Astrocyte (in vitro differentiated cells and primary cell): ENCODE data around the gene POU2F3. TPM values are rescaled to one million over a fixed set of nuclear protein-coding genes. Genes with fewer than 3 reads are reported as not detected.

Experiments
- DNase-seq: peaks from one replicate; pipeline ENCODE4 v3.0.0-alpha.2; 2010; ENCODE audit warnings: low read depth
- FAIRE-seq: peaks from 2 replicates; lab custom pipeline; 2011; peaks lifted over from hg19 to GRCh38; lab: Jason Lieb, UNC
- H2AFZ ChIP-seq: 2 replicates; pipeline ENCODE4 v1.6.0; 2012; ENCODE audit warnings: low read depth, low read length, inconsistent platforms
- H3K27ac ChIP-seq: 2 replicates; pipeline ENCODE4 v1.5.1; 2011; ENCODE audit warnings: low read depth, low read length, inconsistent platforms
- H3K27me3 ChIP-seq: 2 replicates; pipeline ENCODE4 v1.6.0; 2011; ENCODE audit warnings: low read length, inconsistent platforms; ENCODE audit not compliant: insufficient read depth
- H3K36me3 ChIP-seq: 2 replicates; pipeline ENCODE4 v1.5.1; 2011; ENCODE audit warnings: low read length, inconsistent platforms; ENCODE audit not compliant: insufficient read depth
- H3K4me1 ChIP-seq: 2 replicates; pipeline ENCODE4 v1.5.1; 2011; ENCODE audit warnings: low read length, inconsistent platforms; ENCODE audit not compliant: insufficient read depth
- H3K4me2 ChIP-seq: 2 replicates; pipeline ENCODE4 v1.6.0; 2012; ENCODE audit warnings: low read length, inconsistent platforms
- H3K4me3 ChIP-seq: 2 replicates; pipeline ENCODE4 v1.5.1; 2011; ENCODE audit warnings: low read depth, mild to moderate bottlenecking, low read length, inconsistent platforms; ENCODE audit not compliant: insufficient read depth
- H3K79me2 ChIP-seq: 2 replicates; pipeline ENCODE4 v1.6.0; 2012; ENCODE audit warnings: mild to moderate bottlenecking, low read length, inconsistent platforms; ENCODE audit not compliant: insufficient read depth
- H3K9ac ChIP-seq: 2 replicates; pipeline ENCODE4 v1.6.0; 2012; ENCODE audit warnings: mild to moderate bottlenecking, low read length, inconsistent platforms
- H3K9me3 ChIP-seq: 2 replicates; pipeline ENCODE4 v1.5.1; 2012; ENCODE audit warnings: low read depth, mild to moderate bottlenecking, low read length, inconsistent platforms; ENCODE audit not compliant: insufficient read depth
- H4K20me1 ChIP-seq: 2 replicates; pipeline ENCODE4 v1.6.0; 2012; ENCODE audit warnings: low read length, inconsistent platforms; ENCODE audit not compliant: insufficient read depth
- H3K27ac Mint-ChIP-seq: one replicate; pipeline ENCODE4 v1.8.0; 2021; ENCODE audit warnings: mild to moderate bottlenecking, mixed read lengths; ENCODE audit not compliant: unreplicated experiment
- H3K27me3 Mint-ChIP-seq: one replicate; pipeline ENCODE4 v1.8.0; 2021; ENCODE audit warnings: low read depth, mixed read lengths; ENCODE audit not compliant: unreplicated experiment
- H3K36me3 Mint-ChIP-seq: one replicate; pipeline ENCODE4 v1.8.0; 2021; ENCODE audit warnings: low read depth, mixed read lengths; ENCODE audit not compliant: unreplicated experiment
- H3K4me1 Mint-ChIP-seq: one replicate; pipeline ENCODE4 v1.8.0; 2021; ENCODE audit warnings: low read depth, mixed read lengths; ENCODE audit not compliant: unreplicated experiment
- H3K4me3 Mint-ChIP-seq: one replicate; pipeline ENCODE4 v1.8.0; 2021; ENCODE audit warnings: mild to moderate bottlenecking, moderate library complexity, mixed read lengths; ENCODE audit not compliant: unreplicated experiment
- H3K9me3 Mint-ChIP-seq: one replicate; pipeline ENCODE4 v1.8.0; 2021; ENCODE audit warnings: mild to moderate bottlenecking, mixed read lengths; ENCODE audit not compliant: unreplicated experiment
- EZH2 ChIP-seq: IDR thresholded peaks from 2 replicates; pipeline ENCODE4 v1.6.1; 2012; ENCODE audit warnings: mild to moderate bottlenecking, low read length, inconsistent platforms; ENCODE audit not compliant: insufficient read depth
- total RNA-seq: library from RNA; stranded (reverse); gene quantifications from 2 replicates; pipeline ENCODE4 v1.2.1, GENCODE V29; 2021
- TF ChIP-seq, protein P1 (sequence below): IDR thresholded peaks from 2 replicates; pipeline ENCODE4 v1.5.1; 2011; ENCODE audit warnings: low read depth, mild to moderate bottlenecking, inconsistent platforms, low read length, moderate library complexity; ENCODE audit not compliant: insufficient read depth

The POU2F3 gene
- total RNA-seq, 1 donor from 2014 or later: 0.20 TPM

DNA sequence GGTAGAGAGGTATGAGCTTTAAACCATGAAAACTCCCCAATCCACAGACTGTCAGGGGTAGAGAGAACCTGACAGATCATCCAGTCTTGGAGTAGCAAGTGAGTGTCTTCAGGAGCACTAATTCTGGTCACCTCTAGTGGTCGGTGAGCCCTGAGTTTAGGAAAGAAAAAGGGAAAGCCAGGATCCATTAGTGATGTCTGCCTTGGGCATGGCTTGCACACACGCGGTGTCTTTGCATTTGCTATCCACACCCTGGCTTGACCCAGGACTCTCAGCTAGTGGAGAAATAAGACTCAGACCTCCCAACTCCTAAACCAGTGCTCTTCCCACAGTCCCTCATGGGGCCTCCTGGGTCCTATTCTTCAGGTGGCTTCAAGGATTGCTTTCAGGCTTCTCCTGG, 19.3 kb downstream of the POU2F3 start:
- Histone ChIP-seq H3K27me3 (peaks cover 49% of the 10 kb centered on the region), H3K79me2 (no peaks in the 10 kb centered on the region), H3K4me3 (no peak overlapping the region), H3K4me1 (no peaks in the 10 kb centered on the region), H3K27ac (no peak overlapping the region), H2AFZ (no peak overlapping the region), H4K20me1 (no peaks in the 10 kb centered on the region), H3K9ac (no peak overlapping the region), H3K9me3 (no peaks in the 10 kb centered on the region), H3K36me3 (no peaks in the 10 kb centered on the region), H3K4me2 (no peak overlapping the region)
- Mint-ChIP-seq H3K9me3 (no peaks in the 10 kb centered on the region), H3K27me3 (peaks cover 81% of the 10 kb centered on the region), H3K4me3 (no peak overlapping the region), H3K27ac (no peak overlapping the region), H3K36me3 (peaks cover 1% of the 10 kb centered on the region), H3K4me1 (peaks cover 6% of the 10 kb centered on the region)
- DNase-seq (no peak), FAIRE-seq (no peak)
- no peak for TF ChIP-seq EZH2
- TF ChIP-seq, protein P1, sequence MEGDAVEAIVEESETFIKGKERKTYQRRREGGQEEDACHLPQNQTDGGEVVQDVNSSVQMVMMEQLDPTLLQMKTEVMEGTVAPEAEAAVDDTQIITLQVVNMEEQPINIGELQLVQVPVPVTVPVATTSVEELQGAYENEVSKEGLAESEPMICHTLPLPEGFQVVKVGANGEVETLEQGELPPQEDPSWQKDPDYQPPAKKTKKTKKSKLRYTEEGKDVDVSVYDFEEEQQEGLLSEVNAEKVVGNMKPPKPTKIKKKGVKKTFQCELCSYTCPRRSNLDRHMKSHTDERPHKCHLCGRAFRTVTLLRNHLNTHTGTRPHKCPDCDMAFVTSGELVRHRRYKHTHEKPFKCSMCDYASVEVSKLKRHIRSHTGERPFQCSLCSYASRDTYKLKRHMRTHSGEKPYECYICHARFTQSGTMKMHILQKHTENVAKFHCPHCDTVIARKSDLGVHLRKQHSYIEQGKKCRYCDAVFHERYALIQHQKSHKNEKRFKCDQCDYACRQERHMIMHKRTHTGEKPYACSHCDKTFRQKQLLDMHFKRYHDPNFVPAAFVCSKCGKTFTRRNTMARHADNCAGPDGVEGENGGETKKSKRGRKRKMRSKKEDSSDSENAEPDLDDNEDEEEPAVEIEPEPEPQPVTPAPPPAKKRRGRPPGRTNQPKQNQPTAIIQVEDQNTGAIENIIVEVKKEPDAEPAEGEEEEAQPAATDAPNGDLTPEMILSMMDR: no peak

DNA sequence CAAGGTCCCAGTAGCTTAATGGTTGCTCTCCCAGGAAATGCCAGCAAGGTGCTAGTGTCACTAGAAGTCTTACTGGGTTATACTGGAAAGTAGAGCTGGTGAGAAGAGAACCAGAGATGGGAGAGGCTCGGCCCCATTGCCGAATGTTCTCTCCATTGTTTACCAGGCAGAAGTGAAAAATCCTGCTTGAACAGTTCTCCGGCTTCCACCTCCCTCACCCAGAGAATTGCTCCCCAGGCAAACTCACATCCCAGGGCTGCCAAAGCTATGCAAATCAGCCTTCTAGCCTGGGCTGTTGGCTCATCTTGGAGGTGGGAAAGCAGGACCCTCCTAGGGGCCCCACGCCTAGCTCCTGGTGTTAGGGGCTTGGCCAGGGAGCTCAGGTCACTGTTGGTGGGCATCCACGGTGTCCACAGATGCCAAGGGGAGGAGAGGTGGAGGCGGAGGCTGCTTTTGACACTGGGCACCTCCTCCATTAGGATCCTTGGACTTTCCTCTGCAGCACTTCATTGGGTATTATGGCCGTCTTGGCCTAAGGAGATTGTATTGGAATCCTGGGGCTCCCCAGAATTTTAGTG, 20.1 kb downstream of the POU2F3 start:
- no peak for DNase-seq
- Histone ChIP-seq H3K27ac (no peak overlapping the region), H3K4me3 (no peak overlapping the region), H3K4me1 (no peaks in the 10 kb centered on the region), H3K9me3 (no peaks in the 10 kb centered on the region), H3K79me2 (no peaks in the 10 kb centered on the region), H3K9ac (no peak overlapping the region), H3K36me3 (no peaks in the 10 kb centered on the region), H3K27me3 (peaks cover 43% of the 10 kb centered on the region), H2AFZ (no peak overlapping the region), H3K4me2 (no peak overlapping the region), H4K20me1 (no peaks in the 10 kb centered on the region)
- peaks cover 4% of the 10 kb centered on the region for H3K36me3 Mint-ChIP-seq
- no peak for FAIRE-seq
- H3K4me3 Mint-ChIP-seq: no peak overlapping the region
- H3K9me3 Mint-ChIP-seq: peaks cover under 1% of the 10 kb centered on the region
- peaks cover 6% of the 10 kb centered on the region for H3K4me1 Mint-ChIP-seq
- peaks cover 81% of the 10 kb centered on the region for H3K27me3 Mint-ChIP-seq
- no peak for TF ChIP-seq EZH2
- TF ChIP-seq, protein P1: no peak
- H3K27ac Mint-ChIP-seq: no peak overlapping the region

DNA sequence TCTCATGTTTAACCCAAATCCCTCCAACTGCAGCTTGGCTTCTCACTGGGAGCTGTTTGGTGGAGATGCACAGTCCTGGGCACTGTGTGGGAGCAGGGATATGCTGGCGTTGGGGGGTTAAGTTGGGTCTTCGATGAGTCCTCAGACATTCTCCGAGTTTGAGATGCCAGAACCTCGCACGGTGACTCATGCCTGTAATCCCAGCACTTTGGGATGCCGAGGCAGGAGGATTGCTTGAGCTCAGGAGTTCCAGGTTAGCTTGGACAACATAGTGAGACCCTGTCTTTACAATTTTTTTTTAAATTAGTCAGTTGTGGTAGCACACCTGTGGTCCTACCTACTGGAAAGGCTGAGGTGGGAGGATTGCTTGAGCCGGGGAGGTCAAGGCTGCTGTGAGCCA, 20.7 kb downstream of the POU2F3 start:
- no peaks in the 10 kb centered on the region for H3K9me3 ChIP-seq
- Mint-ChIP-seq H3K36me3 (peaks cover 4% of the 10 kb centered on the region), H3K9me3 (peaks cover 3% of the 10 kb centered on the region), H3K4me3 (no peak overlapping the region), H3K4me1 (peaks cover 5% of the 10 kb centered on the region), H3K27me3 (peaks cover 81% of the 10 kb centered on the region), H3K27ac (no peak overlapping the region)
- H3K4me2 ChIP-seq: no peak overlapping the region
- no peak overlapping the region for H3K9ac ChIP-seq
- H3K4me1 ChIP-seq: no peaks in the 10 kb centered on the region
- DNase-seq (no peak), FAIRE-seq (no peak)
- no peak overlapping the region for H2AFZ ChIP-seq
- H3K36me3 ChIP-seq: no peaks in the 10 kb centered on the region
- no peaks in the 10 kb centered on the region for H4K20me1 ChIP-seq
- no peaks in the 10 kb centered on the region for H3K79me2 ChIP-seq
- TF ChIP-seq, protein P1: no peak
- TF ChIP-seq EZH2: no peak
- H3K4me3 ChIP-seq: no peak overlapping the region
- peaks cover 39% of the 10 kb centered on the region for H3K27me3 ChIP-seq
- H3K27ac ChIP-seq: no peak overlapping the region
